ENCODE measurements around the gene PCK2.

GRCh38 chr14:24110523-24110922 lies 16.4 kb downstream of the PCK2 start:
- TF ChIP-seq CTCF (IDR thresholded peaks at IDR 0.05) (no peak), POLR2AphosphoS5 (IDR thresholded peaks at IDR 0.05; ENCODE audit: insufficient read depth in 1 of 2, low read depth in 1 of 2) (no peak), POLR2A (IDR thresholded peaks at IDR 0.05) (no peak)

All from vagina (tissue), 2 donors.